Loucy (cell line): ENCODE data around the gene SERPINB6.

Experiments
- H2AFZ ChIP-seq: fragments of 200-600 bp; sonication (generic); 2 replicates; pipeline ENCODE4 v1.6.0; 2016; ENCODE audit warnings: antibody characterized with exemption, mild to moderate bottlenecking, low read length, moderate library complexity
- H3F3A ChIP-seq: fragments of 200-600 bp; 2 replicates; pipeline ENCODE4 v1.6.0; 2016; ENCODE audit warnings: antibody characterized with exemption, low read depth, mild to moderate bottlenecking
- H3K27me3 ChIP-seq: fragments of 200-600 bp; sonication (generic); 2 replicates; pipeline ENCODE4 v1.6.1; 2014; ENCODE audit warnings: low read length, mild to moderate bottlenecking; ENCODE audit not compliant: insufficient read depth, poor library complexity, severe bottlenecking
- H3K36me3 ChIP-seq: fragments of 200-600 bp; sonication (generic); 2 replicates; pipeline ENCODE4 v1.6.1; 2016; ENCODE audit warnings: low read length; ENCODE audit not compliant: insufficient read depth
- H3K4me1 ChIP-seq: fragments of 200-600 bp; sonication (generic); 2 replicates; pipeline ENCODE4 v1.5.1; 2014; ENCODE audit warnings: low read length, mild to moderate bottlenecking; ENCODE audit not compliant: insufficient read depth, poor library complexity, severe bottlenecking
- H3K4me2 ChIP-seq: fragments of 200-600 bp; sonication (generic); 2 replicates; pipeline ENCODE4 v1.6.0; 2014; ENCODE audit warnings: antibody characterized with exemption, low read length, low read depth, mild to moderate bottlenecking; ENCODE audit not compliant: poor library complexity, severe bottlenecking
- H3K4me3 ChIP-seq: fragments of 200-600 bp; sonication (generic); 2 replicates; pipeline ENCODE4 v1.5.1; 2014; ENCODE audit warnings: low read length, mild to moderate bottlenecking, mixed read lengths; ENCODE audit not compliant: poor library complexity, severe bottlenecking
- H3K79me2 ChIP-seq: fragments of 200-600 bp; sonication (generic); 2 replicates; pipeline ENCODE4 v1.6.1; 2014; ENCODE audit warnings: low read length; ENCODE audit not compliant: insufficient read depth
- H3K9ac ChIP-seq: fragments of 200-600 bp; sonication (generic); 2 replicates; pipeline ENCODE4 v1.6.0; 2014; ENCODE audit warnings: mild to moderate bottlenecking, low read depth, low read length, moderate library complexity; ENCODE audit not compliant: poor library complexity, severe bottlenecking
- H3K9me2 ChIP-seq: fragments of 200-600 bp; sonication (generic); replicated peaks from 2 replicates; pipeline ENCODE4 v1.6.1; 2016; ENCODE audit warnings: low read depth, low read length, mixed read lengths
- H3K9me3 ChIP-seq: fragments of 200-600 bp; sonication (generic); 2 replicates; pipeline ENCODE4 v1.6.1; 2014; ENCODE audit warnings: mild to moderate bottlenecking, antibody characterized with exemption, low read length, low read depth; ENCODE audit not compliant: insufficient read depth
- H4K20me1 ChIP-seq: fragments of 200-600 bp; sonication (generic); 2 replicates; pipeline ENCODE4 v1.6.0; 2014; ENCODE audit warnings: antibody characterized with exemption, low read length, mild to moderate bottlenecking; ENCODE audit not compliant: insufficient read depth, poor library complexity, severe bottlenecking
- EZH2phosphoT487 ChIP-seq: fragments of 200-600 bp; IDR thresholded peaks from 2 replicates; pipeline ENCODE4 v1.6.1; 2018; ENCODE audit warnings: antibody characterized with exemption, mild to moderate bottlenecking, moderate library complexity, borderline replicate concordance
- TF ChIP-seq, protein P1 (sequence below): fragments of 200-600 bp; sonication (generic); conservative IDR thresholded peaks from 2 replicates; pipeline ENCODE4 v1.5.1; 2014; ENCODE audit warnings: mild to moderate bottlenecking, antibody characterized with exemption, low read length

SERPINB6 gene

DNA sequence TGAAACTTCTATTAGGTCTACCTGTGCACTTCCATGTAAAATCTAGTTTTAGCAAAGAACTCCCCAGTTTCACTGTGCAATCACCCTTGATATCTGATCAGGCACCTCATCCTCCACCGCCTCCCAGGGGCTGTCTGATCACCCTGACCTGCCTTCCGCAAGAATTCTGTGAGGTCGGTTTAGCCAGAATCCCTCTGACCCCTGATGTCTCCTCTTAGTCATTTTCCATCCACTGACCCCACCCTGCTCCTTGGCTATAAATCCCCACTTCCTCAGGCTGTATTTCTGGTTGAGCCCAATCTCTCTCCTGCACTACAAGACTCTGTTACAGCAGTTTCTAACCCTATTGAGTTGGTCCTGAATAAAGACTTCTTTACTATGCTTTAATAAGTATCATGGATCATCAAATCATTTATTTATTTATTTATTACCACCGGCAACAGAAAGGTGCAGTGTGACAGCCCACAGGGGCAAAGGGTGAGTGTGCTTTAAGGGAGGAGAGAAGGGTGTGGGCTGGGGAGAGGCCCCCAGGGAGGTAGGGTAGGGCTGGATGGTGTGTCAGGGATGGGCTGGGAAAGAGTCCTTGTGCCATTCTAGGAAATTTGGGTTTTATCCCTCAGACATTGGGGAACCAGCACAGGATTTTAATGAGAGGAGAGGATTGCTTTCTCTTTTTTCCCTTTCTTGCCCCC, 11.2 kb upstream of the SERPINB6 start:
- Histone ChIP-seq H4K20me1 (no peaks in the 10 kb centered on the region), H3K27me3 (no peaks in the 10 kb centered on the region), H3K79me2 (no peaks in the 10 kb centered on the region), H3K9me3 (no peaks in the 10 kb centered on the region), H3K4me1 (peaks cover 6% of the 10 kb centered on the region), H2AFZ (no peak overlapping the region), H3F3A (no peaks in the 10 kb centered on the region), H3K4me3 (no peak overlapping the region), H3K4me2 (no peak overlapping the region), H3K36me3 (no peaks in the 10 kb centered on the region), H3K9me2 (no peaks in the 10 kb centered on the region), H3K9ac (no peak overlapping the region)
- TF ChIP-seq, protein P1, sequence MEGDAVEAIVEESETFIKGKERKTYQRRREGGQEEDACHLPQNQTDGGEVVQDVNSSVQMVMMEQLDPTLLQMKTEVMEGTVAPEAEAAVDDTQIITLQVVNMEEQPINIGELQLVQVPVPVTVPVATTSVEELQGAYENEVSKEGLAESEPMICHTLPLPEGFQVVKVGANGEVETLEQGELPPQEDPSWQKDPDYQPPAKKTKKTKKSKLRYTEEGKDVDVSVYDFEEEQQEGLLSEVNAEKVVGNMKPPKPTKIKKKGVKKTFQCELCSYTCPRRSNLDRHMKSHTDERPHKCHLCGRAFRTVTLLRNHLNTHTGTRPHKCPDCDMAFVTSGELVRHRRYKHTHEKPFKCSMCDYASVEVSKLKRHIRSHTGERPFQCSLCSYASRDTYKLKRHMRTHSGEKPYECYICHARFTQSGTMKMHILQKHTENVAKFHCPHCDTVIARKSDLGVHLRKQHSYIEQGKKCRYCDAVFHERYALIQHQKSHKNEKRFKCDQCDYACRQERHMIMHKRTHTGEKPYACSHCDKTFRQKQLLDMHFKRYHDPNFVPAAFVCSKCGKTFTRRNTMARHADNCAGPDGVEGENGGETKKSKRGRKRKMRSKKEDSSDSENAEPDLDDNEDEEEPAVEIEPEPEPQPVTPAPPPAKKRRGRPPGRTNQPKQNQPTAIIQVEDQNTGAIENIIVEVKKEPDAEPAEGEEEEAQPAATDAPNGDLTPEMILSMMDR: no peak
- TF ChIP-seq EZH2phosphoT487: no peak

DNA sequence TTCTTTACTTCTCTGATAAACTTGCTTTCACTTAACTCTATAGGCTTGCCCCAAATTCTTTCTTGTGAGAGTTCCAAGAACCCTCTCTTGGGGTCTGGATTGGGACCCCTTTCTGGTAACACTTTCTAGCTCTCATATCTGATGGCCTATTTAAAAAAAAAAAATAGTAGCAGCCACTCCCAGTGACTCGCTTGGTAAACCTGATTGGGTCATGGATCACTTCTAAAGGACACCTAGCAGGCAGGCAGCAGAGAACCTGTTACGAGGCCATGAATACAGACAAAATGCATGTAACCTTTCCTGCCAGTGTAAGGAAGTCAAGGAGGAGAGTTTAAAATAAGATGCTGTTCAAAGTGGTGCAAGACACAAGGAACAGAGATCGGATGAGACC, 9.1 kb upstream of the SERPINB6 start:
- no peak overlapping the region for H3K4me2 ChIP-seq

DNA sequence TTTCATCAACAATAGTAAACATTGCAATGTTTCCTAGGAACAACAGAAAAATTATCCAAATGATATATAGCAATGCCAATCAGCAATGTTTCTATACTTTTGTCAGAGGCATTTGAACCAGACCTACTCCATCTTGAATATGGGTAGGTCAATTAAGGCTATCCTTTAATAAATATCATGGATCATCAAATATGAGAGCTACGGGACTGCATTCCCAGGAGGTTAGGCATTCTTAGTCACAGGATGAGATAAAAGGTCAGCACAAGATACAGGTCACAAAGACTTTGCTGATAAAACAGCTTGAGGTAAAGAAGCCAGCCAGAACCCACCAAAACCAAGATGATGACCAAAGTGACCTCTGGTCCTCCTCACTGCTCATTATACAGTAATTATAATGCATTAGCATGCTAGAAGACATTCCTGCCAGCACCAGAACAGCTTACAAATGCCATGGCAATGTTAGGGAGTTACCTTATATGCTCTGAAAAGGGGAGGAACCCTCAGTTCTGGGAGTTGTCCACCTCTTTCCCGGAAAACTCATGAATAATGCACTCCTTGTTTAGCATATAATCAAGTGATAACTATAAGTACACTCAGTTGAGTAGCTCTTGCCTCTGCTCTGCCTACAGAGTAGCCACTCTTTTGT, 8.6 kb upstream of the SERPINB6 start:
- Histone ChIP-seq H3F3A (no peaks in the 10 kb centered on the region), H3K36me3 (no peaks in the 10 kb centered on the region), H3K9me2 (no peaks in the 10 kb centered on the region), H2AFZ (peak overlapping the region; percentile 15; the same call in 1 of the 2 replicates), H3K79me2 (no peaks in the 10 kb centered on the region), H3K9me3 (no peaks in the 10 kb centered on the region), H3K27me3 (no peaks in the 10 kb centered on the region), H4K20me1 (no peaks in the 10 kb centered on the region), H3K4me3 (no peak overlapping the region), H3K4me2 (no peak overlapping the region), H3K4me1 (no peaks in the 10 kb centered on the region), H3K9ac (no peak overlapping the region)
- no peak for TF ChIP-seq EZH2phosphoT487
- TF ChIP-seq, protein P1: no peak

More for the DNA sequence above, 9.1 kb upstream of the SERPINB6 start:
- Histone ChIP-seq H2AFZ (peak overlapping the region; percentile 15; the same call in 1 of the 2 replicates), H3K9me3 (no peaks in the 10 kb centered on the region), H3K4me1 (no peaks in the 10 kb centered on the region), H3F3A (no peaks in the 10 kb centered on the region), H4K20me1 (no peaks in the 10 kb centered on the region), H3K9ac (no peak overlapping the region), H3K79me2 (no peaks in the 10 kb centered on the region), H3K27me3 (no peaks in the 10 kb centered on the region), H3K36me3 (no peaks in the 10 kb centered on the region), H3K4me3 (no peak overlapping the region), H3K9me2 (no peaks in the 10 kb centered on the region)
- no peak for TF ChIP-seq EZH2phosphoT487
- TF ChIP-seq, protein P1: no peak
